CD4-positive, alpha-beta T cell treated with Interleukin-6 for 4 hours (primary cell): Measurements from ENCODE around the gene NOTCH4.
"Not testable (repeated sequence)": the region's sequence is repeated elsewhere in the genome, so short reads cannot be mapped to it uniquely, and the experiment has no call there.

Source experiments
- DNase-seq: peaks from one replicate; pipeline ENCODE4 v3.0.0-alpha.2; 2020; ENCODE audit warnings: mixed read lengths

Gene NOTCH4

DNA sequence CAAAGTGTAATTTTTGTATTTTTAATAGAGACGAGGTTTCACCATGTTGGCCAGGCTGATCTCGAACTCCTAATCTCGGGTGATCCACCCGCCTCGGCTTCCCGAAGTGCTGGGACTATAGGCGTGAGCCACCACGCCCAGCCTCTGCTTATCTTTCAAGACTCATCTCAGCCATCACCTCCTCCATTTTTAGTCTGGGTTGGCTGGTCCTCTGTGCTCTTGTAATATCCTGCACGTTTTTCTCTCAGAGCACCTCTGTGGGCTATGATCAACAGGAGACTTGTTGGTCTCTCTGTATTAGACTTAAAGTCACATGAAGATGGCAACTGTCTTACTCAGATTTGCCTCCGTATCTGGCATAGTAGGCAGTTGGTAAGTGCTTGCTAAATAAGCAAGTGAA is 7.6 kb downstream of the NOTCH4 start:
- no peak for DNase-seq

DNA sequence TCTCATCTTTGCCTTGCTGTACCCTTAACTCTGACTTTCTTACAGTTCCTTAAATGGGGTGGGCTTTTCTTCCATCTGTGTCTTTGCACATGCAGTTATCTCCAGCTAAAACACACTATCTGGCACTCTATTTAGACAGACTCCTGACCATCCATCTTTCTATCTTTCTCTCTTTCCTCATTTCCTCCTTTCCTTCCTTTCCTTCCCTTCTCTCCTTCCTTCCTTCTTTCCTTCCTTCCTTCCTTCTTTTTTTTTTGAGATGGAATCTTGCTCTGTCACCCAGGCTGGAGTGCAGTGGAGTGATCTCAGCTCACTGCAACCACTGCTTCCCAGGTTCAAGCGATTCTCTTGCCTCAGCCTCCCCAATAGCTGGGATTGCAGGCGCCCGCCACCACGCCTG is 8.2 kb downstream of the NOTCH4 start:
- DNase-seq = no peak

DNA sequence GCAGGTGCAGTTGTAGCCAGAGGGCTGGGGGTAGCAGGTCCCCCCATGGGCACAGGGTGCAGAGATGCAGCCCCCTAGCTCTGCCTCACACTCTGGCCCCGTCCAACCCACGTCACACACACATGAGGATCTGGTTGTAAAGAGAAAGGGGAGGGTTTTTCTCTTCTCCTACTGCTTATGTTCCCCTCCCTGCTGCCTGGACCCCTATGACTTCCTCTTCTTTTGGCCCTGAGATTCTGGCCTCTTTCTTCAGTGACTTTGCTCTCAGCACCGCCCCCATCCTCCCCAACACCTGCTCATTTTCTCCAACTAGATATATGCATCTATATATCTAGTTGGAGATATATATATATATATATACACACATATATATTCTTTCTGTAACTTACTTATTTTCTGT is 9.7 kb downstream of the NOTCH4 start:
- no peak for DNase-seq

GRCh38 chr6:32213649-32214048 is 10.2 kb downstream of the NOTCH4 start:
- DNase-seq = no peak

- DNase-seq = no peak
Observed at GRCh38 chr6:32212076-32212760, 11.6 kb downstream of the NOTCH4 start.

DNA sequence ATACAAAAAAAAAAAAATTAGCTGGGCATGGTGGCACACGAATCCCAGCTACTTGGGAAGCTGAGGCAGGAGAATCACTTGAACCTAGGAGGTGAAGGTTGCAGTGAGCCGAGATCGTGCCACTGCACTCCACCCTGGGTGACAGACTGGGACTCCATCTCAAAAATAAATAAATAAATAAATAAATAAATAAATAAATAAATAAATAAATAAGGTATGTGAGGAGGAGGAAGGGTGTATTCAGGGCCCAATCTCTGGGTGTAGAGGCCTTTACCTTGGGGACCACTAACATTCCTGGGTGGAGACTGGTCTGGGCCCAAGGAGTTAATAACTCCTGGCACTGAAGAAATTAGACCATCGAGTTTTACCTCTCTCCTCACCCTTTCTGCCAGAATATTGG is 12.4 kb downstream of the NOTCH4 start:
- not testable (repeated sequence) for DNase-seq

GRCh38 chr6:32210191-32210601 is 13.7 kb downstream of the NOTCH4 start:
- DNase-seq = no peak

- no peak for DNase-seq
Observed at GRCh38 chr6:32208996-32209395, 14.9 kb downstream of the NOTCH4 start.

DNA sequence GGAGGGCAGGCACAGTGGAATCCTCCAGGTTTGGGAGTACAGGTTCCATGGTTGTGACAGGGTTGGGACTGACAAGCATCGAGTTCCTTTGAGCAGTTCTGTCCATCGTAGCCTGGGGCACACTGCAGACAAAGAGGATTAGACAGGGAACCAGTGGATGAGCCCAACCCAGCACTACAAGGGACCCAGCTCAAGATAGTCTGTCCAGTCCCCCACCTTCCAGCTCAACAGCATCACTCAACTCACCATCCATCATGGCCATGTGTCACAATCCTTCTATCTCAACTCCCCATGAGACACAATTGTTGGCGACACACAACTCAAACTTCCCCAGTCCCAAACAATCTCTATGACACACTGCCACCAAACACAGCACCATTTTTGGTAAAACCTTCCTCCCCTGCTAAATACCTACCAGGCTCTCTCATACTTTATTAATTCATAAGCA is 19.6 kb downstream of the NOTCH4 start:
- no peak for DNase-seq

DNA sequence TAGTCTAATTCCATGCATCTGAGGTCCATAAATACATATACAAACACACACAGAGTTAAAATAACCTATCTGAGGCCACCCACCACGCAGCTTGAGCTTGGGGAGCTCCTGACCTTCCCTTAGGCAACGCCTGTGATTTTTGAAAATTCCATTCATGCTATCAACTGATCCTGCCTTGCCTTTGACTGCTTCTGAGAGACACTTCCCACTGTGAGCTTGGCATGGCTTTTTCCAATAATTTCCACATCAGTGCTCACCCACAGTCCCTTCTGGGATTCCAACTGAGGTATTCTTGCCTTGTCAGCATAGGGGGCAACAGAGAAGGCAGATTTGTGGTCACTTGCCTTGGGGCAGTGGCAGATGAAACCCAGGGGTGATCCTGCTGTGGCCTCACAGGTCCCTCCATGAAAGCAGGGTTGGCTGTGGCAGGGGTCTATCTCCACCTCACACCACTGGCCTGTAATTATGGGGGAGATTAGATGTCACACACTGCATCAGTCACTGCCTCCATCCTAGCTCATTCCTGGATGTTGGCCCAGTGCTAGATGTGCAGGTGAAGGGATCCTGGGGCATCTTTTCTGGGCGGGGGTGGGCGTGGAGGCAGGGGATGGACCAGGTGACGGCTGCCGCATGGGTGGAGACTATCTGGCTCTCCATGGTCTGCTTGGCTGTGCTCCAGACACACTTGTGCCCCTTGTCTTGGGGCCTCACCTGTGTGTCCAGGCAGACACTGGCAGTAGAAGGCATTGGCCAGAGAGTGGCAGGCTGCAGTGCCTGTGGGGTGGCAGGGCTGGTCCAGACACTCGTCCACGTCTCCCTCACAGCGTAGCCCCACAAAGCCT is 20.2 kb downstream of the NOTCH4 start:
- DNase-seq = no peak

GRCh38 chr6:32202186-32202585 is 21.7 kb downstream of the NOTCH4 start:
- no peak for DNase-seq

GRCh38 chr6:32200711-32201475 is 23.0 kb downstream of the NOTCH4 start:
- DNase-seq = no peak

DNA sequence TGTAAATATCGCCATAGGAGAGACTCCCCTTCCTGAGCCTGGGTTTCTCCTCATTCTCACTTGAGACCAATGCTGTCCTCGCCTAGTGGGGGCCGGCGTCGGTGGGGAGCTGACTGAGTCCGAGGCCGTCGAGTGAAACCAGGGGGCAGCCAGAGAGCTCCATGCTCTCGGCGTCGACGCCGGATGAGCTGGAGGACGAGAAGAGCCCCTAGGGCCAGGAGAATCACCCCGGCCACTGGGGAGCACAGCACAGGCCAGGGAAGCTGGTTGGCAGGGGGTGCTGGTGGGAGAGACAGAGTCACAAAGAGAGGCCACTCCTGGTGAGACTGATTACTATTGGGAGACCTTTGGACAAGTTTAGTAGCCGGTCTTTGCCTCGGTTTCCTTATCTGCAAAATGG is 25.0 kb downstream of the NOTCH4 start:
- DNase-seq = no peak

GRCh38 chr6:32198345-32198696 is 25.5 kb downstream of the NOTCH4 start:
- DNase-seq = no peak

GRCh38 chr6:32196682-32197616 is 26.9 kb downstream of the NOTCH4 start:
- no peak for DNase-seq

DNA sequence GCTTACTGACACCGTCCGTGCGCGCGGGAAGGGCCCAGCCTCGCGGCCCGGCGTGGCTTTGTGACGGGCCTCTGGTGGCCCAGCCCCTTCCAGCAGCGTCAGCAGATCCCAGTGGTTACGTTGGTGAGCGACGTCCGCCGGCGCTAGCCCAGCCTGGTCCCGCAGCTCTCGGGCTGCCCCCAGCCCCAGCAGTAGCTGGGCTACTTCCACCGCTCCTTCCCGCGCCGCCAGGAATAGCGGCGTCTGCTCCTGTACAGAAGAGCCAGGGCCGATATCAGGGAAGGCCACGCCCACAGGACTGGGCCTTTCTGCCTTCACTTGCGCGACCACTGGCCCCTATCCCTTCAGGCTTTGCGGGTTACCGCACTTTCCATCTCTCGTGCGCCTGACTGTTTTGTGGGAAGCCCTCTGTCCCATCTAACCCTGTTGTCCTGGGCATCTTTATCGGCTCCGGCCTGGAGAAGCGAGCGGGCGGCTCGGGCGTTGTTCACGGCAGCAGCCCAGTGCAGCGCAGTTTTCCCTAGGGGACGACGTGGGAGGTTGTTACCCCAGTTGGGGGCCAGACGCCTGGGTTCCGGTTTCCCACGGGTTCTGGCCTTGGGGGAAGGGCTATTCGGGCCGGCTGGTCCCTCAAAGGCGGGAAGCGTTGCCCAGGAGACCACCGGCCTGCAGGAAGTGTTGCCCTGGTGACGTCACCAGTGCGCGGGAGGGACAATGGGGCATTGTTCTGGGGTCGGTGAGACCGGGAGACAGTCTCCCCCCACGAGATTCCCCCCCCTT is 27.8 kb downstream of the NOTCH4 start:
- peak; percentile 61 for DNase-seq

GRCh38 chr6:32195652-32195901 is 28.3 kb downstream of the NOTCH4 start:
- peak; percentile 100 for DNase-seq

- DNase-seq = peak; percentile 40
Observed at GRCh38 chr6:32194825-32195651, 28.8 kb downstream of the NOTCH4 start.

GRCh38 chr6:32194388-32194787 is 29.5 kb downstream of the NOTCH4 start:
- DNase-seq = no peak

- DNase-seq = not testable (repeated sequence)
Observed at GRCh38 chr6:32193096-32193495, 30.8 kb downstream of the NOTCH4 start.

DNA sequence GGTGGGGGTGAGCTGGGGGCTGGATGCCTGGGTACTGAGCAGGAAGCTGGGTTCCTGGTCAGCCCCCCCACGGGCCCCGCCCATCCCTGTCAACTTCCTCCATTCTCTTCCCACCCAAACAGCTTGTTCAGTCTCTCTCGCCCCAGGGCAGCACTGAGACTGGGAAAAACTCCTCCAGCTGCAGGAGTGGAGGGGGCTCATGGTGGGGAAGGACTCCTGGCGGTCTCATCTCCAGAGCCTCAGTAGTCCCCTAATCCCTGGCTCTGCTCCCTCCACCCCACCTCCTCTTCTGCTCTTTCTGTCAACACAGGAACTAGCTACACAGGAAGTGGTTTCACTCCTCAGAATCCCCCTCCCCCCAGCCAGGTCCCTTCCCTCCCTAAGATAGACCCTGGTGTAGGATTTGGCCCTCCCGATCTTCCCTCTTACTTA is 31.2 kb downstream of the NOTCH4 start, which contains the start of gene GPSM3:
TSS of gene GPSM3 (minus strand) at position 36 of the 432 bp plus-strand sequence. CDS start 130 bp downstream, outside the sequence.
- DNase-seq = peak; percentile 79
